CD4-positive, alpha-beta memory T cell (primary cell): ENCODE data around the gene RRAS2. TPM values are rescaled to one million over a fixed set of nuclear protein-coding genes. Genes with fewer than 3 reads are reported as not detected.

ENCODE experiments used
- polyA plus RNA-seq, 2 donors: library from polyadenylated mRNA; unstranded; fragments of 300-500 nt; fragmentation: Illumina TruSeq; gene quantifications; one replicate each; pipeline ENCODE4 v1.2.3, GENCODE V29; 2021
- total RNA-seq, 2 experiments: library from RNA; stranded (reverse); gene quantifications; one replicate each; pipeline ENCODE4 v1.2.3, GENCODE V29; 2021

Gene RRAS2
- total and polyA plus RNA-seq, 4 experiments from 2014 or later: 11.4 to 12.5 (median 11.6) TPM

Other genes starting within 250 kb of the RRAS2 start
- 10 to 100 TPM; 79.8 to 82.1 TPM for gene COPB1, start 140.6 kb upstream of the RRAS2 start, total RNA-seq
- gene COPB1, start 140.6 kb upstream of the RRAS2 start, polyA plus RNA-seq: 10 to 100 TPM; 93.4 to 94.0 TPM
- 100 to 1,000 TPM in 1 of 2 experiments, 10 to 100 TPM in 1; 95.8 to 105 TPM for gene PSMA1, start 161.2 kb upstream of the RRAS2 start, total RNA-seq
- 100 to 1,000 TPM; 157 to 243 TPM for gene PSMA1, start 161.2 kb upstream of the RRAS2 start, polyA plus RNA-seq